GM12878 (cell line): ENCODE measurements around the gene CES3. TPM values are rescaled to one million over a fixed set of nuclear protein-coding genes. Genes with fewer than 3 reads are reported as not detected.

ENCODE experiments used
- ATAC-seq: fragments of 200-7000 bp; cut with Tn5 transposase; 3 replicates; pipeline ENCODE4 v1.9.1; 2020; ENCODE audit warnings: mild to moderate bottlenecking, moderate library complexity
- BruUV-seq: library from RNA; stranded (reverse); fragments of 400-500 nt; replicated peaks from 2 replicates; lab custom pipeline; 2021; lab: Mats Ljungman, UMichigan
- CTCF ChIA-PET: fragments of 300-600 bp; sonication (Branson Sonifier 250); formaldehyde crosslinking; extraction: SDS; loops from one replicate; lab custom pipeline; 2021; ENCODE audit warnings: inconsistent platforms; lab: Yijun Ruan, JAX
- POLR2A ChIA-PET: fragments of 350-600 bp; formaldehyde crosslinking; extraction: SDS; loops from one replicate; lab custom pipeline; 2021; ENCODE audit warnings: inconsistent platforms; lab: Charles Lee
- RAD21 ChIA-PET: fragments of 300-600 bp; sonication (Branson Sonifier 250); formaldehyde crosslinking; loops from one replicate; lab custom pipeline; 2023; ENCODE audit warnings: antibody characterized with exemption; ENCODE audit not compliant: unreplicated experiment; lab: Charles Lee
- SMC1A ChIA-PET: fragments of 300-600 bp; sonication (Branson Sonifier 250); formaldehyde crosslinking; loops from one replicate; lab custom pipeline; 2023; ENCODE audit not compliant: unreplicated experiment, uncharacterized antibody; lab: Charles Lee
- DNase-seq: peaks from one replicate; pipeline ENCODE4 v3.0.0-alpha.2; 2011; ENCODE audit warnings: low read depth, low spot score
- FAIRE-seq: peaks from 3 replicates; lab custom pipeline; 2011; peaks lifted over from hg19 to GRCh38; lab: Jason Lieb, UNC
- H2AFZ ChIP-seq: 2 replicates; pipeline ENCODE4 v1.6.0; 2011; ENCODE audit warnings: low read depth, low read length, control low read depth; ENCODE audit not compliant: control insufficient read depth
- H3K27ac ChIP-seq: 2 replicates; pipeline ENCODE4 v1.5.1; 2011; ENCODE audit warnings: control low read depth; ENCODE audit not compliant: control insufficient read depth, insufficient read depth
- H3K27me3 ChIP-seq, 2 experiments: replicated peaks in 1 of 2; 2 replicates each; pipeline versions ENCODE4 v1.6.0 to v1.6.1; 2011; ENCODE audit warnings: low read length in 1 of 2; ENCODE audit not compliant: control insufficient read depth in 2 of 2, insufficient read depth in 2 of 2
- H3K36me3 ChIP-seq, 2 experiments: 2 replicates each; pipeline ENCODE4 v1.5.1; 2011; ENCODE audit warnings: low read length in 1 of 2; ENCODE audit not compliant: control insufficient read depth in 2 of 2, insufficient read depth in 2 of 2
- H3K4me1 ChIP-seq: 2 replicates; pipeline ENCODE4 v1.6.1; 2011; ENCODE audit warnings: mild to moderate bottlenecking, low read length, moderate library complexity, mixed read lengths; ENCODE audit not compliant: control insufficient read depth, insufficient read depth
- H3K4me2 ChIP-seq: 2 replicates; pipeline ENCODE4 v1.6.0; 2011; ENCODE audit warnings: control low read depth; ENCODE audit not compliant: control insufficient read depth, insufficient read depth
- H3K4me3 ChIP-seq: fragments of 200-600 bp; sonication (generic); 2 replicates; pipeline ENCODE4 v1.5.1; 2016
- H3K79me2 ChIP-seq: 2 replicates; pipeline ENCODE4 v1.6.0; 2011; ENCODE audit warnings: low read length; ENCODE audit not compliant: control insufficient read depth, insufficient read depth
- H3K9ac ChIP-seq: 2 replicates; pipeline ENCODE4 v1.8.0; 2011; ENCODE audit warnings: low read length, control low read depth, mixed read lengths; ENCODE audit not compliant: control insufficient read depth, insufficient read depth
- H3K9me3 ChIP-seq: replicated peaks from 3 replicates; pipeline ENCODE4 v1.5.1; 2011; ENCODE audit warnings: mild to moderate bottlenecking, low read length; ENCODE audit not compliant: control insufficient read depth, insufficient read depth
- H4K20me1 ChIP-seq: 2 replicates; pipeline ENCODE4 v1.6.0; 2011; ENCODE audit not compliant: control insufficient read depth, insufficient read depth
- CHD2 ChIP-seq: IDR thresholded peaks from 2 replicates; pipeline ENCODE4 v1.6.1; 2011; ENCODE audit warnings: low read depth, low read length, improper control_type of control experiment, borderline replicate concordance
- ESRRA ChIP-seq: IDR thresholded peaks from 2 replicates; pipeline ENCODE4 v1.6.1; 2012; ENCODE audit warnings: mild to moderate bottlenecking, low read length, improper control_type of control experiment
- HDAC6 ChIP-seq: fragments of 200-600 bp; sonication (generic); IDR thresholded peaks from one replicate; pipeline ENCODE4 v1.8.0; 2017; ENCODE audit warnings: antibody characterized with exemption; ENCODE audit not compliant: unreplicated experiment
- IRF4 ChIP-seq: IDR thresholded peaks from 2 replicates; pipeline ENCODE4 v1.6.1; 2011; ENCODE audit warnings: low read depth, low read length
- MEF2A ChIP-seq: IDR thresholded peaks from 2 replicates; pipeline ENCODE4 v1.6.1; 2011; ENCODE audit warnings: low read depth, mild to moderate bottlenecking, low read length, moderate library complexity; ENCODE audit not compliant: insufficient read depth
- MEF2B ChIP-seq: fragments of 450-650 bp; IDR thresholded peaks from 2 replicates; pipeline ENCODE4 v1.6.1; 2018; ENCODE audit warnings: mild to moderate bottlenecking, moderate library complexity; ENCODE audit not compliant: partially characterized antibody, poor library complexity, severe bottlenecking
- MTA2 ChIP-seq: fragments of 450-650 bp; IDR thresholded peaks from 2 replicates; pipeline ENCODE4 v1.6.1; 2016; ENCODE audit warnings: low read depth, mild to moderate bottlenecking, moderate library complexity
- MTA3 ChIP-seq: IDR thresholded peaks from 2 replicates; pipeline ENCODE4 v1.6.1; 2012; ENCODE audit warnings: low read length, inconsistent platforms, borderline replicate concordance
- NR2C1 ChIP-seq: fragments of 450-650 bp; IDR thresholded peaks from 2 replicates; pipeline ENCODE4 v1.6.1; 2017; ENCODE audit warnings: antibody characterized with exemption, mild to moderate bottlenecking, moderate library complexity
- POLR2AphosphoS5 ChIP-seq: IDR thresholded peaks from 2 replicates; pipeline ENCODE4 v1.6.1; 2011; ENCODE audit warnings: mild to moderate bottlenecking, low read length, inconsistent platforms
- RBBP5 ChIP-seq: fragments of 200-600 bp; sonication (generic); conservative IDR thresholded peaks from 2 replicates; pipeline ENCODE4 v1.6.1; 2016
- SPI1 ChIP-seq: IDR thresholded peaks from 2 replicates; pipeline ENCODE4 v1.6.1; 2011; ENCODE audit warnings: low read depth, mild to moderate bottlenecking, low read length, moderate library complexity, borderline replicate concordance; ENCODE audit not compliant: insufficient read depth
- SREBF1 ChIP-seq: IDR thresholded peaks from 2 replicates; pipeline ENCODE4 v1.6.1; 2012; ENCODE audit warnings: mild to moderate bottlenecking, low read length
- ZBED1 ChIP-seq: IDR thresholded peaks from 2 replicates; pipeline ENCODE4 v1.6.1; 2016; ENCODE audit warnings: borderline replicate concordance
- ZNF207 ChIP-seq: fragments of 450-650 bp; IDR thresholded peaks from 2 replicates; pipeline ENCODE4 v1.6.1; 2014; ENCODE audit warnings: antibody characterized with exemption, mild to moderate bottlenecking, borderline replicate concordance
- ZNF622 ChIP-seq: fragments of 450-650 bp; IDR thresholded peaks from 2 replicates; pipeline ENCODE4 v1.6.1; 2017; ENCODE audit warnings: mild to moderate bottlenecking, inconsistent platforms
- WGBS: methylation state at CpG from one replicate; pipeline ENCODE4 v1.1.6; 2016; ENCODE audit warnings: low lambda C conversion rate; ENCODE audit not compliant: insufficient replicate concordance, insufficient coverage; ENCODE audit errors: missing lambda C conversion rate; 5-methylcytosine and 5-hydroxymethylcytosine counted together
- in situ Hi-C: fragments of 300-500 bp; cut with MboI; formaldehyde crosslinking; loops from 9 replicates; pipeline ENCODE4 v1.14.3; 2018; ENCODE audit warnings: mixed read lengths
- intact Hi-C: fragments of 100-400 bp; cut with micrococcal nuclease; formaldehyde crosslinking; loops from one replicate; pipeline ENCODE4 v1.14.2; 2022; ENCODE audit not compliant: unreplicated experiment
- polyA plus RNA-seq, 11 experiments: library from polyadenylated mRNA; depleted of rRNA in 4 of 11; unstranded in 6 of 11; stranded (reverse) in 5 of 11; fragments of >200 nt; fragmentation: Nextera tagmentation in 4 of 11; fragmentation: Illumina TruSeq in 1 of 11; extraction: Ambion mirVana in 4 of 11; extraction: Trizol in 1 of 11; gene quantifications; 1 replicate in 1 of 11; 2 replicates in 10 of 11; pipeline versions ENCODE4 v1.2.1 to v1.2.3, GENCODE V29; 2011 to 2016; ENCODE audit warnings: inconsistent platforms in 2 of 11, missing spikeins in 2 of 11, low read depth in 1 of 11
- total RNA-seq, 4 experiments: library from RNA; depleted of rRNA in 3 of 4; stranded (reverse); fragments of >200 nt in 3 of 4; fragmentation: Illumina TruSeq in 1 of 4; extraction: Trizol in 1 of 4; gene quantifications; 2 replicates each; pipeline versions ENCODE4 v1.2.1 to v1.2.3, GENCODE V29; 2013 to 2021
- TF ChIP-seq, protein P1 (sequence below): fragments of 450-650 bp; IDR thresholded peaks from 2 replicates; pipeline ENCODE4 v1.6.1; 2016; ENCODE audit warnings: mild to moderate bottlenecking
- TF ChIP-seq, protein P2 (sequence below): fragments of 150-350 bp; IDR thresholded peaks from 2 replicates; pipeline ENCODE4 v1.6.1; 2014; ENCODE audit warnings: mild to moderate bottlenecking, low read depth, low read length
- TF ChIP-seq, protein P3 (sequence below): IDR thresholded peaks from 2 replicates; pipeline ENCODE4 v1.6.1; 2012; ENCODE audit warnings: low read depth, low read length, improper control_type of control experiment

CES3 gene
- total and polyA plus RNA-seq, 10 of the 15 experiments (the other 5 are each of a cell fraction or from before 2014, with no cell fraction given): 0.09 to 3.1 (median 0.76) TPM

DNA sequence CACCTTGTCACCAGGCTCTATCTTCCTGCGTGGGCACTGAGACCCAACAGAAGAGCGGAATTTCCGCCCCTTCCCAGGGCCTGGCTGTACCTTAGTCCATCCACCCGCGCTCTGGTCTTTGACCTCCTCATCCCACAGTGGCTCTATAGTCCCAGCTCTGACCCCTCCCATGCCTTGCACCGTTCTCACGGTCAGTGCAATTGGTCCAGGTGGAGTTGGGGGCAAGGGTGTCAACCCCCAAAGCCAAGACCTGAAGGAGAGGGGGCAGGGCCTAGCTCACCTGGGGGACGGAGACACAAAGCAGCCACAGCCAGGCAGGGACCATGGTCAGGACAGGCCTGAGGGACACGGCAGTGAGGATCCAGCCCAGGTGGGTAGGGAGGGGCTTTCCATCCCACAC lies 43.3 kb upstream of the CES3 start:
- ChIA-PET RAD21 (interaction anchor here (0.8 kb wide), 1 partner anchor 22 kb away, joined by 3 read pairs; no protein-coding TSS in a partner anchor), POLR2A (no interaction called here), SMC1A (interaction anchor here (0.9 to 1.7 kb wide), 2 partner anchors 11 to 20 kb away, joined by 3 read pairs; no protein-coding TSS in a partner anchor), CTCF (interaction anchor here (1.4 to 1.6 kb wide), 2 partner anchors 11 to 23 kb away, joined by 4 to 5 read pairs; no protein-coding TSS in a partner anchor)
- Histone ChIP-seq H3K4me2 (no peak overlapping the region), H3K27me3 (peaks cover 0 to 3% of the 10 kb centered on the region in 2 experiments; a peak in 1 of 4 replicates), H3K4me1 (no peaks in the 10 kb centered on the region), H3K4me3 (no peak overlapping the region), H2AFZ (no peak overlapping the region), H3K27ac (no peak overlapping the region), H3K9ac (no peak overlapping the region), H3K9me3 (no peaks in the 10 kb centered on the region), H3K36me3 (no peaks in the 10 kb centered on the region), H4K20me1 (no peaks in the 10 kb centered on the region), H3K79me2 (no peaks in the 10 kb centered on the region)
- 15% methylated on average over 9 of the region's 9 CpGs for WGBS
- BruUV-seq: no TSS peak
- FAIRE-seq (no peak), ATAC-seq (no peak), DNase-seq (no peak)
- intact Hi-C loops: no loop called here
- in situ Hi-C loops: no loop called here
- TF ChIP-seq SPI1 (no peak), NR2C1 (no peak), SREBF1 (no peak), ZNF622 (no peak), MEF2B (no peak), CHD2 (no peak), POLR2AphosphoS5 (no peak), ESRRA (no peak), ZNF207 (no peak), RBBP5 (no peak), MEF2A (no peak), MTA3 (no peak), MTA2 (no peak), HDAC6 (no peak), ZBED1 (no peak), IRF4 (no peak)
- TF ChIP-seq, protein P1, sequence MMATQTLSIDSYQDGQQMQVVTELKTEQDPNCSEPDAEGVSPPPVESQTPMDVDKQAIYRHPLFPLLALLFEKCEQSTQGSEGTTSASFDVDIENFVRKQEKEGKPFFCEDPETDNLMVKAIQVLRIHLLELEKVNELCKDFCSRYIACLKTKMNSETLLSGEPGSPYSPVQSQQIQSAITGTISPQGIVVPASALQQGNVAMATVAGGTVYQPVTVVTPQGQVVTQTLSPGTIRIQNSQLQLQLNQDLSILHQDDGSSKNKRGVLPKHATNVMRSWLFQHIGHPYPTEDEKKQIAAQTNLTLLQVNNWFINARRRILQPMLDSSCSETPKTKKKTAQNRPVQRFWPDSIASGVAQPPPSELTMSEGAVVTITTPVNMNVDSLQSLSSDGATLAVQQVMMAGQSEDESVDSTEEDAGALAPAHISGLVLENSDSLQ: no peak
- TF ChIP-seq, protein P2, sequence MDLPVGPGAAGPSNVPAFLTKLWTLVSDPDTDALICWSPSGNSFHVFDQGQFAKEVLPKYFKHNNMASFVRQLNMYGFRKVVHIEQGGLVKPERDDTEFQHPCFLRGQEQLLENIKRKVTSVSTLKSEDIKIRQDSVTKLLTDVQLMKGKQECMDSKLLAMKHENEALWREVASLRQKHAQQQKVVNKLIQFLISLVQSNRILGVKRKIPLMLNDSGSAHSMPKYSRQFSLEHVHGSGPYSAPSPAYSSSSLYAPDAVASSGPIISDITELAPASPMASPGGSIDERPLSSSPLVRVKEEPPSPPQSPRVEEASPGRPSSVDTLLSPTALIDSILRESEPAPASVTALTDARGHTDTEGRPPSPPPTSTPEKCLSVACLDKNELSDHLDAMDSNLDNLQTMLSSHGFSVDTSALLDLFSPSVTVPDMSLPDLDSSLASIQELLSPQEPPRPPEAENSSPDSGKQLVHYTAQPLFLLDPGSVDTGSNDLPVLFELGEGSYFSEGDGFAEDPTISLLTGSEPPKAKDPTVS: no peak
- TF ChIP-seq, protein P3, sequence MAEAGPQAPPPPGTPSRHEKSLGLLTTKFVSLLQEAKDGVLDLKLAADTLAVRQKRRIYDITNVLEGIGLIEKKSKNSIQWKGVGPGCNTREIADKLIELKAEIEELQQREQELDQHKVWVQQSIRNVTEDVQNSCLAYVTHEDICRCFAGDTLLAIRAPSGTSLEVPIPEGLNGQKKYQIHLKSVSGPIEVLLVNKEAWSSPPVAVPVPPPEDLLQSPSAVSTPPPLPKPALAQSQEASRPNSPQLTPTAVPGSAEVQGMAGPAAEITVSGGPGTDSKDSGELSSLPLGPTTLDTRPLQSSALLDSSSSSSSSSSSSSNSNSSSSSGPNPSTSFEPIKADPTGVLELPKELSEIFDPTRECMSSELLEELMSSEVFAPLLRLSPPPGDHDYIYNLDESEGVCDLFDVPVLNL: no peak
